Measurements from ENCODE around the gene USF3.

DNA sequence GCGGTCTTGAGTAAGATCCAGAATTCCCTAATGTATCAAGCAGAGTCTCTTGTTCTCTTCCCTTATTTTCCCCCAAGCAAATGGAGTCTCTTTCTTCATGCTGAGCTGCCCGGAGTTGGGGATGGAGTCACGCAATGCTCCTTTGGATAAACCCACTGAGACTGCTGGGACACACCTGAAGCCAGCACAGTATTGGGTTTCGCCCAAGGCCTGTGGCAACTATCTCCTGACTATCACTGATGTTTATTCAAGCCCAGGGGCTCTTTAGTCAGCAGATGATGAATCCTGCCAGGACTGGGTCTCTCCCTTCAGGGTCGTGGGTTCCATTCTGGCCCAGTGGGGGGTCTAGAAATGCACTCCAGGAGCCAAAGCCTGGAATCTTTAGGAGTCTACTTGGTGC is 11.3 kb downstream of the USF3 start:
- no peak for TF ChIP-seq CTCF (IDR thresholded peaks at IDR 0.05)
- TF ChIP-seq POLR2A (IDR thresholded peaks at IDR 0.05), result no peak

Data from uterus (tissue), 2 donors.